Esophagus squamous epithelium (tissue), 5 donors: ENCODE data around the gene PFDN6. TPM values are rescaled to one million over a fixed set of nuclear protein-coding genes. Genes with fewer than 3 reads are reported as not detected.

Source experiments
- DNase-seq: peaks from one replicate; lab custom pipeline; 2025; lab: John Stamatoyannopoulos, UW
- H3K27ac ChIP-seq, 4 donors: fragments of 200-600 bp; sonication (generic); one replicate each; pipeline ENCODE4 v1.5.1; 2016 to 2019; ENCODE audit warnings: mild to moderate bottlenecking in 1 of 4
- H3K27me3 ChIP-seq, 4 donors: fragments of 200-600 bp; sonication (generic); 1 replicate in 3 of 4; 2 replicates in 1 of 4; pipeline versions ENCODE4 v1.5.1 to v1.6.0; 2017 to 2021; ENCODE audit warnings: antibody characterized with exemption in 1 of 4
- H3K36me3 ChIP-seq, 3 donors: fragments of 200-600 bp; sonication (generic); one replicate each; pipeline ENCODE4 v1.5.1; 2016 to 2019
- H3K4me1 ChIP-seq, 3 donors: fragments of 200-600 bp; sonication (generic); one replicate each; pipeline ENCODE4 v1.5.1; 2017 to 2019
- H3K4me3 ChIP-seq, 4 donors: fragments of 200-600 bp; sonication (generic); 1 replicate in 3 of 4; 2 replicates in 1 of 4; pipeline ENCODE4 v1.5.1; 2016 to 2019; ENCODE audit warnings: mild to moderate bottlenecking in 2 of 4, moderate library complexity in 1 of 4
- H3K9me3 ChIP-seq, 3 donors: fragments of 200-600 bp; sonication (generic); one replicate each; pipeline ENCODE4 v1.5.1; 2016 to 2019
- POLR2A ChIP-seq, 4 donors: fragments of 450-650 bp; IDR thresholded peaks; one replicate each; pipeline ENCODE4 v1.6.1; 2017; ENCODE audit warnings: antibody characterized with exemption in 4 of 4, mild to moderate bottlenecking in 4 of 4, moderate library complexity in 3 of 4
- WGBS, 2 donors: methylation state at CpG; one replicate each; pipeline ENCODE4 v1.1.5; 2018; 5-methylcytosine and 5-hydroxymethylcytosine counted together
- intact Hi-C: fragments of 100-400 bp; cut with DNase I; formaldehyde crosslinking; loops from one replicate; pipeline ENCODE4 v1.15.0; 2022
- total RNA-seq, 4 donors: library from RNA; depleted of rRNA; stranded (reverse); fragments of >200 nt; gene quantifications; one replicate each; pipeline ENCODE4 v1.1.0, GENCODE V29; 2016
- TF ChIP-seq, protein P1 (sequence below), 6 experiments: fragments of 450-650 bp in 4 of 6; fragments of 200-600 bp in 2 of 6; sonication (generic) in 2 of 6; IDR thresholded peaks; one replicate each; pipeline ENCODE4 v1.5.1; 2016 to 2019; ENCODE audit warnings: antibody characterized with exemption in 6 of 6, mild to moderate bottlenecking in 4 of 6, moderate library complexity in 4 of 6
- donor health status: DM: yes; HTN: yes; CAD: no.

Gene PFDN6
- total RNA-seq, 4 donors from 2014 or later, result 28.6 to 71.0 (median 43.5) TPM

DNA sequence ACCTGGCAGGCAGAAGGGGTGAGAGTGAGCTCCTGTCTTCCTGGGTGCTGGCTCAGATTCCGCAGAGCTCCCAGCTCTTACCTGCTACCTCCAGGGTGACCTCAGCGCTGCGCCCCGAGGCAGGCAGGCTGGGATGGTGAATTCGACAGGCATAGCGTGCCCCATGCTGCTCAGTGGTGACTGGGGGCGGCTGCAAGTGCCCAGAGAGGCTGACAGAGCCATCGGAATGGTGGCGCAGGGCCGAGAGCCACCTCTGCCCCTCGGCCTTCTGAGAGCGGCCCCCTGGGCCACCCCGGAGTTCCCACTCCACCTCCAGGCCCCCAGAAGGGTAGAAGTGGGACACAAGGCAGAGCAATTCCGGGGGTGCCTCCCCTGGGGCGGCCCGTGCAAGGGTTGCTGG lies 14.8 kb downstream of the PFDN6 start:
- no peak overlapping the region for H3K27ac ChIP-seq
- H3K36me3 ChIP-seq, result peaks cover 11 to 74% (median 35%) of the 10 kb centered on the region in 3 donors
- no peak for DNase-seq
- intact Hi-C loops, result no loop called here
- 71% methylated on average over 4 of the region's 16 CpGs; no CpG with 5 or more reads in 1 of the 2 donors for WGBS, 2 donors
- peaks cover 7 to 47% (median 16%) of the 10 kb centered on the region in 3 donors for H3K4me1 ChIP-seq
- no peaks in the 10 kb centered on the region for H3K27me3 ChIP-seq
- no peaks in the 10 kb centered on the region for H3K9me3 ChIP-seq
- TF ChIP-seq, protein P1, sequence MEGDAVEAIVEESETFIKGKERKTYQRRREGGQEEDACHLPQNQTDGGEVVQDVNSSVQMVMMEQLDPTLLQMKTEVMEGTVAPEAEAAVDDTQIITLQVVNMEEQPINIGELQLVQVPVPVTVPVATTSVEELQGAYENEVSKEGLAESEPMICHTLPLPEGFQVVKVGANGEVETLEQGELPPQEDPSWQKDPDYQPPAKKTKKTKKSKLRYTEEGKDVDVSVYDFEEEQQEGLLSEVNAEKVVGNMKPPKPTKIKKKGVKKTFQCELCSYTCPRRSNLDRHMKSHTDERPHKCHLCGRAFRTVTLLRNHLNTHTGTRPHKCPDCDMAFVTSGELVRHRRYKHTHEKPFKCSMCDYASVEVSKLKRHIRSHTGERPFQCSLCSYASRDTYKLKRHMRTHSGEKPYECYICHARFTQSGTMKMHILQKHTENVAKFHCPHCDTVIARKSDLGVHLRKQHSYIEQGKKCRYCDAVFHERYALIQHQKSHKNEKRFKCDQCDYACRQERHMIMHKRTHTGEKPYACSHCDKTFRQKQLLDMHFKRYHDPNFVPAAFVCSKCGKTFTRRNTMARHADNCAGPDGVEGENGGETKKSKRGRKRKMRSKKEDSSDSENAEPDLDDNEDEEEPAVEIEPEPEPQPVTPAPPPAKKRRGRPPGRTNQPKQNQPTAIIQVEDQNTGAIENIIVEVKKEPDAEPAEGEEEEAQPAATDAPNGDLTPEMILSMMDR (IDR thresholded peaks at IDR 0.05), result no peak
- no peak for TF ChIP-seq POLR2A (IDR thresholded peaks at IDR 0.05)
- no peak overlapping the region for H3K4me3 ChIP-seq

DNA sequence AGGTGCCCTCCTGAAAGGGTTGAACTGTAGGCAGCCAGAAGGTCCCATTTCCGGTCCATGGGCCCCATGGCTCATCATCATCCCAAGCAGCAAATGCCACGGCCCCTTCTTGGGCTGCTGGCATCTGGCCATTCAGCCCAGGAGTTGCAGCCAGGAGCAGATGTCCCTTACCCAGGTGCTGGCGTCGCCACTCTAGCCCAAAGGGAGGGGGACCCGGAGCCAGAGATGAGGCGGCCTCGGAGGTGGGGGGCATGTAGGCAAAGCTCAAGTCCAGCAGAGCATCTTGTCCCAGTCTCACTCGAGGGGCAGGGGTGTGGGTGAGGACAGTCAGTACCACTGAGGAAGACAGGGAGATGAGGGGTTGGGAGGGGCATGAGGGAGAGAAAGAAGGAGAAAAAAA lies 15.7 kb downstream of the PFDN6 start:
- H3K27me3 ChIP-seq, result no peaks in the 10 kb centered on the region
- H3K27ac ChIP-seq, result no peak overlapping the region
- TF ChIP-seq, protein P1 (IDR thresholded peaks at IDR 0.05), result no peak
- TF ChIP-seq POLR2A (IDR thresholded peaks at IDR 0.05), result no peak
- peaks cover 5 to 49% (median 13%) of the 10 kb centered on the region in 3 donors for H3K4me1 ChIP-seq
- no peak overlapping the region for H3K4me3 ChIP-seq
- H3K9me3 ChIP-seq, result no peaks in the 10 kb centered on the region
- WGBS, 2 donors, result 80 to 93% methylated on average over 1 to 3 of the region's 8 CpGs
- DNase-seq, result no peak
- intact Hi-C loops, result no loop called here
- H3K36me3 ChIP-seq, result peaks cover 11 to 79% (median 35%) of the 10 kb centered on the region in 3 donors

DNA sequence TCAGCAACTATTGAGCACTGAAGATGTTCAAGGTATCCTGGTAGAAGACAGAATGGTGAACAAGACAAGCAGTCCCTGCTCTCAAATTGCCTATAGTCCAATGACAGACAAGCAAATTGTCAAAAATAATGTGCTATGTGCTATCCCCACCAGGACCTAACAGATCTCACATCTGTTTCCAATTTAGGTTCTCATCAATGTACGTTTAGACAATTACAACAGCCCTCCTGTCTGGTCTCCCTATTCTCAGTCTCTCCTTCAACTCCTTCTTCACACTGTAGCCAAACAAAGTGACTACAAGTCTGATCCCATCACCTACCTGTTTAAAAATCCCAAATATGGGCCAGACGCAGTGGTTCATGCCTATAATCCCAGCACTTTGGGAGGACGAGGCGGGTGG lies 17.0 kb downstream of the PFDN6 start:
- no peak for DNase-seq
- H3K4me3 ChIP-seq, result no peak overlapping the region
- H3K27ac ChIP-seq, result no peak overlapping the region
- H3K4me1 ChIP-seq, result peaks cover 0 to 49% (median 12%) of the 10 kb centered on the region in 3 donors
- TF ChIP-seq, protein P1 (IDR thresholded peaks at IDR 0.05), result no peak
- TF ChIP-seq POLR2A (IDR thresholded peaks at IDR 0.05), result no peak
- no peaks in the 10 kb centered on the region for H3K27me3 ChIP-seq
- H3K36me3 ChIP-seq, result peaks cover 11 to 85% (median 35%) of the 10 kb centered on the region in 3 donors
- WGBS, 2 donors, result 35 to 67% methylated on average over 1 to 2 of the region's 4 CpGs
- no peaks in the 10 kb centered on the region for H3K9me3 ChIP-seq
- intact Hi-C loops, result no loop called here

DNA sequence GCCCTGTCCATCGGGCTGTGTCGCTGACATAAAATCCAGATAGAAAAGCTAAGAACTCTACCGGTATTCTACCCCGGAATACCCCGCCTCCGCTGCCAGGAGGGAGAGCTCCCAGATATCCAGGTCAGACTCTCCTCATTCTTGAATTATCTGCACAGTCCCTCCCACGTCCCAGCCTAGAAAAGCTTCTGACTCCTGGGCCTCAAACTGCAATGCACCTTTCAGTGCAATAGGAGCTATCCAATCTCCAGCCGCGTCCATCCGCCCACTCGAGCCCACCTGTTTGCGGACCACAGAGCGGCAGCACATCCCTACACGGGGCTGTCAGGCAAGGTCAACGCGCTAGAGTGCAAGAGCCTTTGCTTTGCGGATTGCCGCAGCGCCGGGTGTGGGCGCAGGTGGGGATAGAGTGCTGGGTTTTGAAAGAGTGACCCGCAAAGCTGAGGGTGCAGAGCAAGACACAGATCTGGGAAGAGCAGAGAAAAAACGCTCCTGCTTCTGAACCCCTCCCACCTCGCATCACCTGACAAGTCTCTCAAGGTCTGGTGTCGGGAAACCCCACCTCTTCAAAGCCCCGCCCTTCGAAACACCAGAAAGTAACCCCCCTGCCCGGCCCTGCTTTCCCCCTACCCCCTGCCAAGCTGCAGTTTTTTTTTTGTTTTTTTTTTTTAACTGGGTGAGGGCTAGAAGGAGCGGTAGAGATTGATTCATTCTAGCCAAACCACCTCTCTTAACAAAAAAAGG lies 23.1 kb downstream of the PFDN6 start:
- intact Hi-C loops, result no loop called here
- Histone ChIP-seq H3K4me1 (peaks cover 26 to 69% (median 44%) of the 10 kb centered on the region in 3 donors), H3K9me3 (no peaks in the 10 kb centered on the region), H3K4me3 (peak overlapping the region; percentile 72 to 81 (median 76)), H3K27me3 (no peaks in the 10 kb centered on the region), H3K27ac (peak overlapping the region; percentile 91 to 99 (median 98)), H3K36me3 (peaks cover 0 to 44% (median 0%) of the 10 kb centered on the region in 3 donors)
- DNase-seq, result no peak
- TF ChIP-seq, protein P1 (IDR thresholded peaks at IDR 0.05), result no peak
- peak in 1 of 4 donors; percentile 43 for TF ChIP-seq POLR2A (IDR thresholded peaks at IDR 0.05)
- WGBS, 2 donors, result 2 to 13% methylated on average over 12 to 15 of the region's 29 CpGs

DNA sequence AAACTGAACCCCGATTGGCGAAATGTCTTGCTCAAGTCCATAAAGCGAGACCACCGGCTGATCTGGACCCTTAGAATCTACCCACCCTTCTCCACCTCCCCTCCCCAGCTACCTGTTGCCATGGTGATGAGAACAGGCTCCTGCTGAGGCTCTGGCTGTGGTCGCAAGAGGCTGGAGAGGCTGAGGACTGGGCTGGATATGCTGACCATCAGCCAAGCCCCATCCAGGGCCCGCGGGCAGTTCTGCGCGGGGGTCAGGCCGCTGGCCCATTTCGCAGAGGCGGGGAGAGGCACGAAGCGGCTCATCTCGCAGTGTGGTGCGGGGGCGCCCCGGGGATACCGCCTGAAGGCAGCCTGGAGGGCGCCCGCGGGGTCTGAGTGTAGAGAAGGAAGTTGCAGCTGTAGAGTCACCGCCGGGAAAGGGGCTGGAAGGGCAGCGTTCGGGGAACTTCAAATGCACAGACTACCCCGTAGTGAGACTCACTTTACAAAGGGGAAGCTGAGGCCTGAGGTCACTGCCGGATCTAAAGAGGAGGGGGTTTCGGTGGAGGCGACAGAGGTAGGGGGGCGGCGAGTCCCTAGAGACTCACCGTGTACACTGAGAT lies 23.8 kb downstream of the PFDN6 start:
- 0 to 1% methylated on average over 14 to 16 of the region's 33 CpGs for WGBS, 2 donors
- intact Hi-C loops, result no loop called here
- peak overlapping the region; percentile 91 to 99 (median 98) for H3K27ac ChIP-seq
- no peaks in the 10 kb centered on the region for H3K27me3 ChIP-seq
- DNase-seq, result no peak
- H3K36me3 ChIP-seq, result peaks cover 0 to 41% (median 0%) of the 10 kb centered on the region in 3 donors
- peaks cover 26 to 71% (median 45%) of the 10 kb centered on the region in 3 donors for H3K4me1 ChIP-seq
- H3K4me3 ChIP-seq, result peak overlapping the region; percentile 72 to 81 (median 76)
- H3K9me3 ChIP-seq, result no peaks in the 10 kb centered on the region
- TF ChIP-seq, protein P1 (IDR thresholded peaks at IDR 0.05), result no peak
- no peak for TF ChIP-seq POLR2A (IDR thresholded peaks at IDR 0.05)
